IMR-90 (cell line): ENCODE data around the gene RAVER2. TPM values are rescaled to one million over a fixed set of nuclear protein-coding genes. Genes with fewer than 3 reads are reported as not detected.

Source experiments
- ATAC-seq: fragments of 200-7000 bp; cut with Tn5 transposase; 2 replicates; pipeline ENCODE4 v1.9.1; 2020; ENCODE audit warnings: low read depth, mild to moderate bottlenecking, moderate library complexity
- BruUV-seq: library from RNA; stranded (reverse); fragments of 400-500 nt; replicated peaks from 2 replicates; lab custom pipeline; 2021; lab: Mats Ljungman, UMichigan
- CTCF ChIA-PET: fragments of 300-600 bp; formaldehyde crosslinking; extraction: SDS; loops from one replicate; lab custom pipeline; 2021; ENCODE audit warnings: antibody characterized with exemption; lab: Yijun Ruan, JAX
- POLR2A ChIA-PET: fragments of 300-600 bp; sonication (Branson Sonifier 250); formaldehyde crosslinking; loops from one replicate; lab custom pipeline; 2022; ENCODE audit warnings: antibody characterized with exemption; ENCODE audit not compliant: unreplicated experiment; lab: Charles Lee
- DNase-seq: peaks from one replicate; pipeline ENCODE4 v3.0.0; 2013
- H2AFZ ChIP-seq: replicated peaks from 2 replicates; pipeline ENCODE3; 2013; ENCODE audit warnings: low read length, mild to moderate bottlenecking; ENCODE audit not compliant: poor library complexity
- H2AK5ac ChIP-seq: 2 replicates; pipeline ENCODE4 v1.6.1; 2013; ENCODE audit warnings: low read depth, low read length, inconsistent platforms
- H2AK9ac ChIP-seq: replicated peaks from 2 replicates; pipeline ENCODE3; 2013; ENCODE audit warnings: mild to moderate bottlenecking, low read depth, low read length, moderate library complexity; ENCODE audit not compliant: poor library complexity
- H2BK120ac ChIP-seq: 2 replicates; pipeline ENCODE4 v1.6.1; 2013; ENCODE audit warnings: low read depth, low read length, inconsistent platforms
- H2BK15ac ChIP-seq: 3 replicates; pipeline ENCODE4 v1.6.1; 2013; ENCODE audit warnings: low read depth, low read length, inconsistent platforms
- H2BK20ac ChIP-seq: 2 replicates; pipeline ENCODE4 v1.6.1; 2013; ENCODE audit warnings: low read depth, mild to moderate bottlenecking, inconsistent platforms, low read length, moderate library complexity
- H2BK5ac ChIP-seq: 2 replicates; pipeline ENCODE4 v1.6.1; 2013; ENCODE audit warnings: mild to moderate bottlenecking, low read depth, low read length, inconsistent platforms; ENCODE audit not compliant: poor library complexity, severe bottlenecking
- H3K14ac ChIP-seq: replicated peaks from 2 replicates; pipeline ENCODE4 v1.6.1; 2013; ENCODE audit warnings: low read depth, low read length, inconsistent platforms
- H3K18ac ChIP-seq: 2 replicates; pipeline ENCODE4 v1.6.1; 2013; ENCODE audit warnings: low read depth, low read length, control low read depth
- H3K23ac ChIP-seq: 2 replicates; pipeline ENCODE4 v1.6.1; 2013; ENCODE audit warnings: low read depth, low read length, inconsistent platforms
- H3K27ac ChIP-seq: 2 replicates; pipeline ENCODE4 v1.5.1; 2013; ENCODE audit warnings: mild to moderate bottlenecking, control low read depth, low read length; ENCODE audit not compliant: insufficient read depth
- H3K27me3 ChIP-seq: 2 replicates; pipeline ENCODE4 v1.6.1; 2013; ENCODE audit warnings: low read length; ENCODE audit not compliant: control insufficient read depth, insufficient read depth
- H3K36me3 ChIP-seq: 2 replicates; pipeline ENCODE4 v1.6.1; 2013; ENCODE audit warnings: low read length, mixed read lengths; ENCODE audit not compliant: control insufficient read depth, insufficient read depth
- H3K4ac ChIP-seq: 2 replicates; pipeline ENCODE4 v1.6.1; 2013; ENCODE audit warnings: low read depth, low read length, inconsistent platforms
- H3K4me1 ChIP-seq: 2 replicates; pipeline ENCODE4 v1.6.1; 2013; ENCODE audit warnings: low read length, mixed read lengths; ENCODE audit not compliant: control insufficient read depth, insufficient read depth
- H3K4me2 ChIP-seq: 2 replicates; pipeline ENCODE4 v1.6.1; 2013; ENCODE audit warnings: low read depth, mild to moderate bottlenecking, control low read depth, low read length, moderate library complexity
- H3K4me3 ChIP-seq: 2 replicates; pipeline ENCODE4 v1.5.1; 2013; ENCODE audit warnings: low read depth, mild to moderate bottlenecking, control low read depth, low read length, moderate library complexity; ENCODE audit not compliant: insufficient read depth
- H3K56ac ChIP-seq: 2 replicates; pipeline ENCODE4 v1.6.1; 2013; ENCODE audit warnings: low read length, inconsistent platforms; ENCODE audit not compliant: insufficient read depth; ENCODE audit errors: extremely low read depth
- H3K79me1 ChIP-seq, 2 experiments: 2 replicates each; pipeline ENCODE4 v1.6.1; 2013; ENCODE audit warnings: low read length in 2 of 2, inconsistent platforms in 1 of 2, low read depth in 1 of 2
- H3K9ac ChIP-seq: 2 replicates; pipeline ENCODE4 v1.6.1; 2013; ENCODE audit warnings: low read depth, low read length, control low read depth
- H3K9me1 ChIP-seq: 2 replicates; pipeline ENCODE4 v1.6.1; 2013; ENCODE audit warnings: low read length, inconsistent platforms; ENCODE audit not compliant: insufficient read depth
- H3K9me3 ChIP-seq: 2 replicates; pipeline ENCODE4 v1.6.1; 2013; ENCODE audit warnings: low read length; ENCODE audit not compliant: control insufficient read depth, insufficient read depth
- H4K20me1 ChIP-seq: 2 replicates; pipeline ENCODE4 v1.6.1; 2013; ENCODE audit warnings: low read length, inconsistent platforms; ENCODE audit not compliant: insufficient read depth
- H4K5ac ChIP-seq: 2 replicates; pipeline ENCODE4 v1.6.1; 2013; ENCODE audit warnings: mild to moderate bottlenecking, low read depth, low read length, control low read depth
- H4K8ac ChIP-seq, 2 experiments: 2 replicates each; pipeline ENCODE4 v1.6.1; 2013; ENCODE audit warnings: low read depth in 2 of 2, low read length in 2 of 2, control low read depth in 1 of 2, inconsistent platforms in 1 of 2
- H4K91ac ChIP-seq: 2 replicates; pipeline ENCODE4 v1.6.1; 2013; ENCODE audit warnings: low read depth, low read length, inconsistent platforms; ENCODE audit not compliant: insufficient read depth
- BHLHE40 ChIP-seq: fragments of 150-350 bp; IDR thresholded peaks from 2 replicates; pipeline ENCODE4 v1.6.1; 2016; ENCODE audit warnings: mild to moderate bottlenecking, low read depth, low read length
- CEBPB ChIP-seq: IDR thresholded peaks from 2 replicates; pipeline ENCODE4 v1.6.1; 2012; ENCODE audit warnings: low read depth, low read length, improper control_type of control experiment
- CHD1 ChIP-seq: IDR thresholded peaks from 2 replicates; pipeline ENCODE4 v1.6.1; 2012; ENCODE audit warnings: low read depth, low read length, improper control_type of control experiment
- CTCF ChIP-seq: conservative IDR thresholded peaks from 2 replicates; pipeline ENCODE4 v1.5.1; 2012; ENCODE audit warnings: mild to moderate bottlenecking, low read depth, low read length, improper control_type of control experiment
- ELK1 ChIP-seq: fragments of 150-350 bp; IDR thresholded peaks from 2 replicates; pipeline ENCODE4 v1.6.1; 2016; ENCODE audit warnings: low read depth, mild to moderate bottlenecking, low read length, moderate library complexity, borderline replicate concordance
- FOS ChIP-seq: fragments of 150-350 bp; IDR thresholded peaks from 2 replicates; pipeline ENCODE4 v1.6.1; 2016; ENCODE audit warnings: low read depth, low read length
- MAFK ChIP-seq: IDR thresholded peaks from 2 replicates; pipeline ENCODE4 v1.6.1; 2012; ENCODE audit warnings: low read depth, low read length, improper control_type of control experiment
- MAZ ChIP-seq: IDR thresholded peaks from 2 replicates; pipeline ENCODE4 v1.6.1; 2012; ENCODE audit warnings: low read depth, mild to moderate bottlenecking, low read length, improper control_type of control experiment, moderate library complexity, borderline replicate concordance
- MXI1 ChIP-seq: IDR thresholded peaks from 2 replicates; pipeline ENCODE4 v1.6.1; 2012; ENCODE audit warnings: low read depth, mild to moderate bottlenecking, low read length, moderate library complexity, borderline replicate concordance
- NFE2L2 ChIP-seq: fragments of 150-350 bp; IDR thresholded peaks from 2 replicates; pipeline ENCODE4 v1.6.1; 2016; ENCODE audit warnings: low read depth, mild to moderate bottlenecking, low read length
- POLR2A ChIP-seq: IDR thresholded peaks from 2 replicates; pipeline ENCODE4 v1.6.1; 2012; ENCODE audit warnings: mild to moderate bottlenecking, low read depth, low read length
- RAD21 ChIP-seq: IDR thresholded peaks from 2 replicates; pipeline ENCODE4 v1.6.1; 2012; ENCODE audit warnings: low read length, improper control_type of control experiment
- RCOR1 ChIP-seq: IDR thresholded peaks from 2 replicates; pipeline ENCODE4 v1.6.1; 2012; ENCODE audit warnings: mild to moderate bottlenecking, low read length, improper control_type of control experiment; ENCODE audit not compliant: insufficient replicate concordance
- RFX5 ChIP-seq: IDR thresholded peaks from 2 replicates; pipeline ENCODE4 v1.8.0; 2012; ENCODE audit warnings: low read depth, mild to moderate bottlenecking, low read length, moderate library complexity
- SMC3 ChIP-seq: fragments of 150-350 bp; IDR thresholded peaks from 2 replicates; pipeline ENCODE4 v1.6.1; 2016; ENCODE audit warnings: low read depth, mild to moderate bottlenecking, antibody characterized with exemption, low read length, moderate library complexity
- USF2 ChIP-seq: fragments of 150-350 bp; IDR thresholded peaks from 2 replicates; pipeline ENCODE4 v1.6.1; 2017; ENCODE audit warnings: mild to moderate bottlenecking, antibody characterized with exemption, low read length, low read depth
- dilution Hi-C: fragments of 300-500 bp; cut with HindIII; formaldehyde crosslinking; loops from one replicate; pipeline ENCODE4 v1.14.3; 2018; ENCODE audit warnings: low sequenced_read_pairs; ENCODE audit not compliant: unreplicated experiment
- in situ Hi-C: fragments of 300-500 bp; cut with MboI; formaldehyde crosslinking; loops from 3 replicates; pipeline ENCODE4 v1.14.3; 2019; ENCODE audit warnings: low sequenced_read_pairs, inconsistent platforms, mixed read lengths
- intact Hi-C: fragments of 100-400 bp; cut with micrococcal nuclease; formaldehyde crosslinking; loops from 2 replicates; pipeline ENCODE4 v1.10.0; 2022
- polyA plus RNA-seq, 3 experiments: library from polyadenylated mRNA; depleted of rRNA; stranded (reverse); fragments of >200 nt; gene quantifications; 2 replicates each; pipeline ENCODE4 v1.2.3, GENCODE V29; 2012; ENCODE audit warnings: low replicate concordance in 1 of 3
- total RNA-seq: library from RNA; depleted of rRNA; stranded (reverse); fragments of >200 nt; gene quantifications from 2 replicates; pipeline ENCODE4 v1.2.3, GENCODE V29; 2012

The RAVER2 gene
- total and polyA plus RNA-seq, 2 of the 4 experiments (the other 2 are of a cell fraction): 3.7 to 6.1 TPM

GRCh38 chr1:64878090-64878489 is 133.2 kb downstream of the RAVER2 start:
- TF ChIP-seq CTCF (no peak), MAFK (no peak), RCOR1 (no peak), SMC3 (no peak), MAZ (no peak), BHLHE40 (no peak), MXI1 (no peak), ELK1 (no peak), NFE2L2 (no peak), CEBPB (no peak), RFX5 (no peak), CHD1 (no peak), USF2 (no peak), FOS (no peak), POLR2A (no peak), RAD21 (no peak)
- ATAC-seq: no peak
- BruUV-seq: no TSS peak
- no peak overlapping the region for H2AFZ ChIP-seq
- no peak overlapping the region for H2BK20ac ChIP-seq
- peaks cover 36% of the 10 kb centered on the region for H3K36me3 ChIP-seq
- no peak for DNase-seq
- no peak overlapping the region for H3K4ac ChIP-seq
- H3K4me2 ChIP-seq: no peak overlapping the region
- POLR2A ChIA-PET: no interaction called here
- no peak overlapping the region for H4K8ac ChIP-seq
- no peak overlapping the region for H3K18ac ChIP-seq
- dilution Hi-C loops: no loop called here
- peaks cover 7% of the 10 kb centered on the region for H3K9me1 ChIP-seq
- no peak overlapping the region for H2AK5ac ChIP-seq
- intact Hi-C loops: loop anchor here (5.0 kb wide), 2 partner anchors 89 to 129 kb away; partner anchors contain the start of gene JAK1
- no peak overlapping the region for H3K4me3 ChIP-seq
- CTCF ChIA-PET: no interaction called here
- H3K4me1 ChIP-seq: peaks cover 3% of the 10 kb centered on the region
- H3K9ac ChIP-seq: no peak overlapping the region
- peaks cover 10% of the 10 kb centered on the region for H4K20me1 ChIP-seq
- H3K9me3 ChIP-seq: no peaks in the 10 kb centered on the region
- no peak overlapping the region for H2BK120ac ChIP-seq
- H3K27ac ChIP-seq: no peak overlapping the region
- H3K27me3 ChIP-seq: no peaks in the 10 kb centered on the region
- H3K14ac ChIP-seq: no peak overlapping the region
- H2BK5ac ChIP-seq: no peak overlapping the region
- H2BK15ac ChIP-seq: no peak overlapping the region
- H3K23ac ChIP-seq: no peak overlapping the region
- in situ Hi-C loops: no loop called here
- no peak overlapping the region for H4K91ac ChIP-seq
- peaks cover 8 to 46% of the 10 kb centered on the region in 2 experiments for H3K79me1 ChIP-seq
- H2AK9ac ChIP-seq: no peak overlapping the region
- no peak overlapping the region for H4K5ac ChIP-seq
- no peak overlapping the region for H3K56ac ChIP-seq
